PC-3 (cell line): ENCODE measurements around the gene SERPINB5. TPM values are rescaled to one million over a fixed set of nuclear protein-coding genes. Genes with fewer than 3 reads are reported as not detected.

Experiments
- ATAC-seq: fragments of 200-7000 bp; cut with Tn5 transposase; 2 replicates; pipeline ENCODE4 v1.9.1; 2020; ENCODE audit warnings: mild to moderate bottlenecking, moderate library complexity
- BruUV-seq: library from RNA; stranded (reverse); fragments of 400-500 nt; replicated peaks from 2 replicates; lab custom pipeline; 2021; lab: Mats Ljungman, UMichigan
- CTCF ChIA-PET: fragments of 300-600 bp; sonication (Branson Sonifier 250); formaldehyde crosslinking; loops from one replicate; lab custom pipeline; 2022; ENCODE audit warnings: antibody characterized with exemption; lab: Charles Lee
- POLR2A ChIA-PET: fragments of 300-600 bp; sonication (Branson Sonifier 250); formaldehyde crosslinking; loops from one replicate; lab custom pipeline; 2022; ENCODE audit warnings: antibody characterized with exemption; ENCODE audit not compliant: unreplicated experiment; lab: Charles Lee
- DNase-seq: peaks from one replicate; pipeline ENCODE4 v3.0.0-alpha.2; 2015
- H2AFZ ChIP-seq: fragments of 300-600 bp; sonication (generic); 2 replicates; pipeline ENCODE4 v1.6.0; 2016; ENCODE audit warnings: antibody characterized with exemption, low read length
- H3F3A ChIP-seq: fragments of 300-600 bp; sonication (generic); one replicate; pipeline ENCODE4 v1.6.0; 2017; ENCODE audit warnings: antibody characterized with exemption, low read length, control low read depth, mild to moderate bottlenecking; ENCODE audit not compliant: unreplicated experiment
- H3K27ac ChIP-seq: fragments of 300-600 bp; sonication (generic); 2 replicates; pipeline ENCODE4 v1.5.1; 2016; ENCODE audit warnings: mild to moderate bottlenecking, low read length
- H3K27me3 ChIP-seq: fragments of 300-600 bp; sonication (generic); 2 replicates; pipeline ENCODE4 v1.6.1; 2016; ENCODE audit warnings: low read length, mixed read lengths
- H3K36me3 ChIP-seq: fragments of 300-600 bp; sonication (generic); 2 replicates; pipeline ENCODE4 v1.6.1; 2016; ENCODE audit warnings: low read depth, mixed run types, low read length, mixed read lengths
- H3K4me1 ChIP-seq: fragments of 300-600 bp; sonication (generic); 2 replicates; pipeline ENCODE4 v1.5.1; 2016; ENCODE audit warnings: low read length; ENCODE audit not compliant: insufficient read depth
- H3K4me2 ChIP-seq: fragments of 300-600 bp; sonication (generic); 2 replicates; pipeline ENCODE4 v1.6.0; 2016; ENCODE audit warnings: low read length
- H3K4me3 ChIP-seq: fragments of 300-600 bp; sonication (generic); 2 replicates; pipeline ENCODE4 v1.5.1; 2016; ENCODE audit warnings: mild to moderate bottlenecking, low read length, mixed read lengths
- H3K79me2 ChIP-seq: fragments of 300-600 bp; sonication (generic); 2 replicates; pipeline ENCODE4 v1.6.1; 2017; ENCODE audit warnings: low read length, mixed read lengths
- H3K9ac ChIP-seq: fragments of 300-600 bp; sonication (generic); 2 replicates; pipeline ENCODE4 v1.6.0; 2016; ENCODE audit warnings: mild to moderate bottlenecking, low read length
- H3K9me2 ChIP-seq: fragments of 300-600 bp; sonication (generic); replicated peaks from 2 replicates; pipeline ENCODE4 v1.6.1; 2016; ENCODE audit warnings: mixed run types, low read length, mixed read lengths
- H3K9me3 ChIP-seq: fragments of 300-600 bp; sonication (generic); 2 replicates; pipeline ENCODE4 v1.6.1; 2016; ENCODE audit warnings: low read length, mixed read lengths
- H4K20me1 ChIP-seq: fragments of 300-600 bp; sonication (generic); 2 replicates; pipeline ENCODE4 v1.6.1; 2016; ENCODE audit warnings: low read length, mixed read lengths
- CTCF ChIP-seq: fragments of 300-600 bp; sonication (generic); conservative IDR thresholded peaks from 2 replicates; pipeline ENCODE4 v1.5.1; 2017; ENCODE audit warnings: antibody characterized with exemption, low read depth, mild to moderate bottlenecking, low read length
- EZH2 ChIP-seq: fragments of 300-600 bp; sonication (generic); IDR thresholded peaks from one replicate; pipeline ENCODE4 v1.6.1; 2017; ENCODE audit warnings: antibody characterized with exemption, mild to moderate bottlenecking, low read length; ENCODE audit not compliant: unreplicated experiment
- EZH2phosphoT487 ChIP-seq: fragments of 300-600 bp; sonication (generic); IDR thresholded peaks from 2 replicates; pipeline ENCODE4 v1.6.1; 2018; ENCODE audit warnings: mild to moderate bottlenecking, antibody characterized with exemption, low read length, borderline replicate concordance
- intact Hi-C: fragments of 100-400 bp; cut with micrococcal nuclease; formaldehyde crosslinking; loops from 2 replicates; pipeline ENCODE4 v1.9.0; 2023
- total RNA-seq: library from RNA; depleted of rRNA; stranded (reverse); fragments of >200 nt; gene quantifications from 2 replicates; pipeline ENCODE4 v1.2.3, GENCODE V29; 2014

SERPINB5 gene
- total RNA-seq, 1 experiment from 2014 or later = 104 TPM

- H3K9ac ChIP-seq = no peak overlapping the region
- H3K4me3 ChIP-seq = no peak overlapping the region
- peaks cover 5% of the 10 kb centered on the region for H3F3A ChIP-seq
- TF ChIP-seq CTCF = no peak
- no peak for TF ChIP-seq EZH2phosphoT487
- TF ChIP-seq EZH2 = no peak
- no peaks in the 10 kb centered on the region for H3K9me3 ChIP-seq
- H3K4me1 ChIP-seq = peaks cover 21% of the 10 kb centered on the region
- ChIA-PET CTCF (no interaction called here), POLR2A (no interaction called here)
- BruUV-seq = no TSS peak
- intact Hi-C loops = no loop called here
- H4K20me1 ChIP-seq = no peaks in the 10 kb centered on the region
- H3K9me2 ChIP-seq = no peaks in the 10 kb centered on the region
- H3K4me2 ChIP-seq = no peak overlapping the region
- no peak overlapping the region for H3K27ac ChIP-seq
- DNase-seq (no peak), ATAC-seq (no peak)
- H3K79me2 ChIP-seq = no peaks in the 10 kb centered on the region
- no peaks in the 10 kb centered on the region for H3K36me3 ChIP-seq
- no peaks in the 10 kb centered on the region for H3K27me3 ChIP-seq
- no peak overlapping the region for H2AFZ ChIP-seq
Measured at GRCh38 chr18:63468575-63468974, 8.2 kb upstream of the SERPINB5 start.

- CTCF ChIA-PET = no interaction called here
- Histone ChIP-seq H3K4me1 (peaks cover 31% of the 10 kb centered on the region), H3K27me3 (no peaks in the 10 kb centered on the region), H2AFZ (no peak overlapping the region), H3K4me3 (no peak overlapping the region), H3K79me2 (no peaks in the 10 kb centered on the region), H4K20me1 (no peaks in the 10 kb centered on the region), H3K4me2 (no peak overlapping the region), H3K9me2 (no peaks in the 10 kb centered on the region), H3F3A (peaks cover 5% of the 10 kb centered on the region), H3K9me3 (no peaks in the 10 kb centered on the region), H3K36me3 (no peaks in the 10 kb centered on the region), H3K9ac (no peak overlapping the region), H3K27ac (peak overlapping the region; percentile 100)
- ATAC-seq (no peak), DNase-seq (no peak)
- TF ChIP-seq EZH2 (no peak), EZH2phosphoT487 (no peak), CTCF (no peak)
- BruUV-seq = no TSS peak
- POLR2A ChIA-PET = no interaction called here
- intact Hi-C loops = no loop called here
Measured at GRCh38 chr18:63470751-63471150, 6.0 kb upstream of the SERPINB5 start.

GRCh38 chr18:63472380-63472779 lies 4.4 kb upstream of the SERPINB5 start:
- Histone ChIP-seq H3K9ac (peak overlapping the region; percentile 96), H3K27ac (peak overlapping the region; percentile 100), H2AFZ (no peak overlapping the region), H3K27me3 (no peaks in the 10 kb centered on the region), H3K4me1 (peaks cover 38% of the 10 kb centered on the region), H3F3A (peaks cover 5% of the 10 kb centered on the region), H4K20me1 (no peaks in the 10 kb centered on the region), H3K79me2 (peaks cover 6% of the 10 kb centered on the region), H3K9me2 (no peaks in the 10 kb centered on the region), H3K4me3 (peak overlapping the region; percentile 30; the same call in 1 of the 2 replicates), H3K36me3 (no peaks in the 10 kb centered on the region), H3K4me2 (peak overlapping the region; percentile 75), H3K9me3 (no peaks in the 10 kb centered on the region)
- no peak for TF ChIP-seq CTCF
- TF ChIP-seq EZH2 = no peak
- no peak for TF ChIP-seq EZH2phosphoT487
- DNase-seq = peak; percentile 96
- peak; percentile 79 for ATAC-seq
- CTCF ChIA-PET = interaction anchor here (0.7 to 1.8 kb wide), 2 partner anchors 32 to 36 kb away, joined by 3 to 9 read pairs; no protein-coding TSS in a partner anchor
- no TSS peak for BruUV-seq
- intact Hi-C loops = loop anchor here (1.0 kb wide), 1 partner anchor 18 kb away; no protein-coding TSS in a partner anchor
- POLR2A ChIA-PET = interaction anchor here (0.5 to 1.4 kb wide), 8 partner anchors 16 to 757 kb away, joined by 3 to 10 read pairs (median 6); partner anchors contain the start of gene PHLPP1
